Esophagus squamous epithelium (tissue), 4 donors: Measurements from ENCODE around the gene TRAF3.

ENCODE experiments used
- POLR2A ChIP-seq, 4 donors: fragments of 450-650 bp; IDR thresholded peaks; one replicate each; pipeline ENCODE4 v1.6.1; 2017; ENCODE audit warnings: antibody characterized with exemption in 4 of 4, mild to moderate bottlenecking in 4 of 4, moderate library complexity in 3 of 4
- TF ChIP-seq, protein P1 (sequence below), 6 experiments: fragments of 450-650 bp in 4 of 6; fragments of 200-600 bp in 2 of 6; sonication (generic) in 2 of 6; IDR thresholded peaks; one replicate each; pipeline ENCODE4 v1.5.1; 2016 to 2019; ENCODE audit warnings: antibody characterized with exemption in 6 of 6, mild to moderate bottlenecking in 4 of 6, moderate library complexity in 4 of 6

- no peak for TF ChIP-seq POLR2A (IDR thresholded peaks at IDR 0.05)
- TF ChIP-seq, protein P1, sequence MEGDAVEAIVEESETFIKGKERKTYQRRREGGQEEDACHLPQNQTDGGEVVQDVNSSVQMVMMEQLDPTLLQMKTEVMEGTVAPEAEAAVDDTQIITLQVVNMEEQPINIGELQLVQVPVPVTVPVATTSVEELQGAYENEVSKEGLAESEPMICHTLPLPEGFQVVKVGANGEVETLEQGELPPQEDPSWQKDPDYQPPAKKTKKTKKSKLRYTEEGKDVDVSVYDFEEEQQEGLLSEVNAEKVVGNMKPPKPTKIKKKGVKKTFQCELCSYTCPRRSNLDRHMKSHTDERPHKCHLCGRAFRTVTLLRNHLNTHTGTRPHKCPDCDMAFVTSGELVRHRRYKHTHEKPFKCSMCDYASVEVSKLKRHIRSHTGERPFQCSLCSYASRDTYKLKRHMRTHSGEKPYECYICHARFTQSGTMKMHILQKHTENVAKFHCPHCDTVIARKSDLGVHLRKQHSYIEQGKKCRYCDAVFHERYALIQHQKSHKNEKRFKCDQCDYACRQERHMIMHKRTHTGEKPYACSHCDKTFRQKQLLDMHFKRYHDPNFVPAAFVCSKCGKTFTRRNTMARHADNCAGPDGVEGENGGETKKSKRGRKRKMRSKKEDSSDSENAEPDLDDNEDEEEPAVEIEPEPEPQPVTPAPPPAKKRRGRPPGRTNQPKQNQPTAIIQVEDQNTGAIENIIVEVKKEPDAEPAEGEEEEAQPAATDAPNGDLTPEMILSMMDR (IDR thresholded peaks at IDR 0.05): no peak
Measured at GRCh38 chr14:102949801-102950451, 172.7 kb downstream of the TRAF3 start.
